HG03520 (cell line): ENCODE data around the gene RPL23.

Experiments used
- ATAC-seq: cut with Tn5 transposase; IDR thresholded peaks from one replicate; pipeline ENCODE4 v1.9.1; 2021; ENCODE audit warnings: mild to moderate bottlenecking, moderate library complexity; ENCODE audit not compliant: unreplicated experiment

The RPL23 gene

GRCh38 chr17:38800237-38800760, 53.2 kb downstream of the RPL23 start:
- no peak for ATAC-seq

GRCh38 chr17:38799501-38800236, 53.9 kb downstream of the RPL23 start, which contains the start of gene PIP4K2B:
Gene PIP4K2B (minus strand): TSS chr17:38799556. CDS start chr17:38799424, 132 bp downstream.
- peak; percentile 73 for ATAC-seq

- ATAC-seq, result peak; percentile 11
Measured at GRCh38 chr17:38798614-38799500, 54.7 kb downstream of the RPL23 start.
